Measurements from ENCODE around the gene LSM4. TPM values are rescaled to one million over a fixed set of nuclear protein-coding genes. Genes with fewer than 3 reads are reported as not detected.
A peak's percentile ranks its signal among the peaks of the same experiment; 100 is the strongest.
"Not testable (repeated sequence)": the region's sequence is repeated elsewhere in the genome, so short reads cannot be mapped to it uniquely, and the experiment has no call there.

The LSM4 gene
- 10 to 100 TPM; 16.5 to 39.0 (median 33.4) TPM for total RNA-seq
- polyA plus RNA-seq, result 10 to 100 TPM; 65.9 to 67.9 TPM

DNA sequence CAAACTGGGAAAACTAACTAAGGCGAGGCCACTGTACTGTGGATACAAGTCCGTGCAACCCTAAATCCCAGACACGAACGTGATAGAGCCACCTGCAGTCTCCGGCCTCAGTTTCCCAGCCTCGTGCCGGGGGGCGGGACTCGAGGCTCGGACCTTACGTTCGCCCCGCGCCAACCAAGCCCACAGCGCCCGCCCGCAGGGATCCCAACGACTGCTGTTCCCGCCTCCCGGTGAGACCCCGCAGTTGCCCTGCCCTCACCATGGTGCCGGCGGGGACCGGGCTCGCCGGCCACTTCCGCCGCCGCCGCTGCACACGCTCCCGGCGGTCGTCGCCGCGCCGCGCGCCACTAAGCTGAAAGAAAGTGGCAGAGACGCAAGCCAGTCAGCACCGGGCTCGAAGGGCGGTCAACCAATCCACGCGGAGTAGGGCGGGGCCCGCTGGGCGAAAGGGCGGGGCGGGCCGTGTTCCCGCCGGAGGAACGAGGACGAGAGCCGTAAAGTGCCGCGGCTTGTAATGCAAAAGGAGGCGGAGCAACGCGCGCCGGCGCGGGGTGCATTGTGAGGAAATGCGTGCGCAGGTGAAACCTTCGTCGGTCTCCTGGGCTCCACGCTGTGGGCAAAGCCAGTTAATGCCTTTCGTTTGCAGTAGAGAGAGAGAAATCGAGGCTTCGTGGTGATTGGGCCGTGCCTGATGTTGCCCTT is at the start of gene LSM4:
LSM4 (minus strand) TSS at position 318 of the 702 bp plus-strand sequence; CDS start at position 262, 56 bp downstream.
- H3K36me3 ChIP-seq, result no peaks in the 10 kb centered on the region
- DNase-seq (peak; percentile 97 to 99 (median 99)), ATAC-seq (peak; percentile 93 to 99 (median 96)), FAIRE-seq (peak; percentile 29)
- peak within 1 kb of the TSS; percentile 68 to 80 (median 77) for H3K4me3 ChIP-seq
- H3K9me3 ChIP-seq, result no peaks in the 10 kb centered on the region
- TF ChIP-seq, protein P1, sequence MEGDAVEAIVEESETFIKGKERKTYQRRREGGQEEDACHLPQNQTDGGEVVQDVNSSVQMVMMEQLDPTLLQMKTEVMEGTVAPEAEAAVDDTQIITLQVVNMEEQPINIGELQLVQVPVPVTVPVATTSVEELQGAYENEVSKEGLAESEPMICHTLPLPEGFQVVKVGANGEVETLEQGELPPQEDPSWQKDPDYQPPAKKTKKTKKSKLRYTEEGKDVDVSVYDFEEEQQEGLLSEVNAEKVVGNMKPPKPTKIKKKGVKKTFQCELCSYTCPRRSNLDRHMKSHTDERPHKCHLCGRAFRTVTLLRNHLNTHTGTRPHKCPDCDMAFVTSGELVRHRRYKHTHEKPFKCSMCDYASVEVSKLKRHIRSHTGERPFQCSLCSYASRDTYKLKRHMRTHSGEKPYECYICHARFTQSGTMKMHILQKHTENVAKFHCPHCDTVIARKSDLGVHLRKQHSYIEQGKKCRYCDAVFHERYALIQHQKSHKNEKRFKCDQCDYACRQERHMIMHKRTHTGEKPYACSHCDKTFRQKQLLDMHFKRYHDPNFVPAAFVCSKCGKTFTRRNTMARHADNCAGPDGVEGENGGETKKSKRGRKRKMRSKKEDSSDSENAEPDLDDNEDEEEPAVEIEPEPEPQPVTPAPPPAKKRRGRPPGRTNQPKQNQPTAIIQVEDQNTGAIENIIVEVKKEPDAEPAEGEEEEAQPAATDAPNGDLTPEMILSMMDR (IDR thresholded peaks at IDR 0.05), result peak in 1 of 4 donors; percentile 17
- H3K4me1 ChIP-seq, result peaks cover 7 to 43% (median 15%) of the 10 kb centered on the region in 3 donors
- intact Hi-C loops (cut with DNase I), result no loop called here
- peak within 1 kb of the TSS; percentile 80 to 93 (median 86) for H3K27ac ChIP-seq
- H3K27me3 ChIP-seq, result no peaks in the 10 kb centered on the region
- 0% methylated on average over 75 of the region's 75 CpGs for WGBS, 2 donors

DNA sequence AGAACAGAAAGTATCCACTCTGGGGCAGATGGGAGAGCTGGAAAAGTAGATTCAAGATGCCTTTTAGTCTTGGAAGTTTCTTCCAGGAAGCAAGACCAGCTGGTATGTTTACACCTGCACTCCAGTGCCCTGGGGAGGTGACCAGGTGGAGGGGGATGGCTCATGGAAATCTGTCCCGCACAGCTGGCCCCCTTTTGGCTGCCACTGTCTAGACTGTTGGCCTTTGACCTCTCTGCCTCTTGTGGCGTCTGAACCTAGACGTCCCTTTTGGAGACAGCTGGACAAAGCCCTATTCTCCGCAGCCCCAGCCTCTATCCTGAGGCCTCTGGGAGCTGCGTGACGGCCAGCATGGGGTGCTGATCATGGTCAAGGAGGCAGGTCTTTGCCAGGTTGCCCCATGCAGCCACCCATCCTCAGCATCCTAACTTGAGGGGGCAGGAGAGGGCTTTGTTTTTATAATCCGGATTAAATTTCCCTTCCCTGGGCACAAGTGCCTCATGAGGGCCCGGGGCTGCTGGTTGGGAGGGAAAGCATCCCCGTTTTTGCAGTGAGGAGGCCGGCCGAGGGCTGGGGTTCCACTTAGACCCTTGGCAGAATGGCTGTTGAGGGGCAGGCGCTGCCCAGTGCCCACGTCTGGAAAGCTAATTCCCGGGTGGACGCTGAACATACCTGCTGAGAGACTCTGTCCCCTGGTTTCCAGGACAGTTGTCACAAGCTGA is 45.8 kb upstream of the LSM4 start:
- no peak for FAIRE-seq
- 71 to 76% methylated on average over 15 of the region's 15 CpGs for WGBS, 2 donors
- H3K36me3 ChIP-seq, result no peaks in the 10 kb centered on the region
- no peak overlapping the region for H3K4me3 ChIP-seq
- intact Hi-C loops (cut with DNase I), result no loop called here
- no peaks in the 10 kb centered on the region for H3K9me3 ChIP-seq
- peak overlapping the region; percentile 28 to 85 (median 62) for H3K27ac ChIP-seq
- H3K27me3 ChIP-seq, result no peaks in the 10 kb centered on the region
- peak in 4 of 6 donors; percentile 66 to 81 (median 76) for DNase-seq
- ATAC-seq, result peak; percentile 48 to 71 (median 59)
- TF ChIP-seq, protein P1 (IDR thresholded peaks at IDR 0.05), result no peak
- H3K4me1 ChIP-seq, result peaks cover 19 to 33% (median 25%) of the 10 kb centered on the region in 3 donors

DNA sequence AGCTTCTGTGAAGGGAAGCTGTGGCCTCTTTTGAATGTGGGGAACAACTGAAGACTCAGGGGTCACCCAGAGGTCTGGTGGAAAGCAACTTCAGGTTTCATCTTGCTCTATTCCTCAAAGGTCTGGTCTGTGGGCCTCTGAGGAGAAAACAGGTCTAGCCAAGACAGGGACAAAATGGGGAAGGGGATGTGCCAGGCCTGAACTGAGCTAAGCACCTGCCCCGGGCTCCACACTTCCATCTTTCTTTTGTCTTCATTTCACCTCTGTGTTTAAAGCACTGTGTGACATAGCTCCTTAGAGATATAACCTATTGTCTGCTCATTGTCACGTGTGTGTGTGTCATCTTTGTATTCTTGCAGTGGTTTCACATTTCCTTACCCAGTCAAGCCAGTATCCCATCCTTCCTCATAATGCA is 43.2 kb upstream of the LSM4 start:
- no peak overlapping the region for H3K4me3 ChIP-seq
- no peaks in the 10 kb centered on the region for H3K36me3 ChIP-seq
- ATAC-seq, result no peak
- H3K9me3 ChIP-seq, result no peaks in the 10 kb centered on the region
- WGBS, 2 donors, result 90 to 94% methylated on average over 2 of the region's 2 CpGs
- H3K4me1 ChIP-seq, result peaks cover 19 to 35% (median 25%) of the 10 kb centered on the region in 3 donors
- H3K27me3 ChIP-seq, result no peaks in the 10 kb centered on the region
- intact Hi-C loops (cut with DNase I), result no loop called here
- H3K27ac ChIP-seq, result peak overlapping the region; percentile 83 to 93 (median 88)
- no peak for DNase-seq
- no peak for FAIRE-seq
- TF ChIP-seq, protein P1 (IDR thresholded peaks at IDR 0.05), result no peak

DNA sequence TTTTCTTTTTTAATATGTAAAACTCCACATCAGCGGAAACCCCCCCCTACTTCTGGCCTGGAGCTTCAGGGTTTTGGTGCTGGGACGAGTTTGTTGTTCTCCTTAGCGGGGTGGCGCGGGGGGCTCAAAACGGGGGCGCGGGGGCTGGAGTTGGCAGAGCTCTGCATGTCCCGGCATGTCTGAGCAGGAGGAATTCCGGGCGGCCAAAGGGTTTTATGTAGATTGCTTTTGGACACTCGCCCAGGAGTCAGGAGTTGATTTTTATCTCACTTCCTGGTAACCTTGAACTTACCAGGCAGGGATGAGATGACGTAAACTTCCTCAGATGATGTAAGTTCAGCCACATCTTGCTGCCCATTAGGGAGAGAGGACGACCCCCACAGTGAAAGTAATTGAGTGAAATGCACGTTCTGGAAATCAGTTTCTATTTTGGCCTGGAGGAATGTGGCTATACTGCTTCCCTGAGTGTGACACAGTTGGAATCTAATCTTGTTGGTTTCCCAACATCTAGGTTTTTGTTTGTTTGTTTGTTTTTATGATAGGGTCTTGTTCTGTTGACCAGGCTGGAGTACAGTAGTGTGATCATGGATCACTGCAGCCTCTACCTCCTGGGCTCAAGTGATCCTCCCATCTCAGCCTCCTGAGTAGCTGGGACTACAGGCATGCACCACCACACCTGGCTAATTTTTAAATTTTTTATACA is 42.1 kb upstream of the LSM4 start:
- WGBS, 2 donors, result 4 to 10% methylated on average over 15 of the region's 15 CpGs
- no peaks in the 10 kb centered on the region for H3K9me3 ChIP-seq
- peaks cover 19 to 35% (median 25%) of the 10 kb centered on the region in 3 donors for H3K4me1 ChIP-seq
- ATAC-seq (peak; percentile 75 to 87 (median 83)), DNase-seq (peak in 4 of 6 donors; percentile 85 to 92 (median 88)), FAIRE-seq (no peak)
- H3K27ac ChIP-seq, result peak overlapping the region; percentile 83 to 93 (median 88)
- H3K4me3 ChIP-seq, result peak overlapping the region in 1 of 4 donors; percentile 10
- no peaks in the 10 kb centered on the region for H3K36me3 ChIP-seq
- H3K27me3 ChIP-seq, result no peaks in the 10 kb centered on the region
- TF ChIP-seq, protein P1 (IDR thresholded peaks at IDR 0.05), result no peak
- intact Hi-C loops (cut with DNase I), result no loop called here

DNA sequence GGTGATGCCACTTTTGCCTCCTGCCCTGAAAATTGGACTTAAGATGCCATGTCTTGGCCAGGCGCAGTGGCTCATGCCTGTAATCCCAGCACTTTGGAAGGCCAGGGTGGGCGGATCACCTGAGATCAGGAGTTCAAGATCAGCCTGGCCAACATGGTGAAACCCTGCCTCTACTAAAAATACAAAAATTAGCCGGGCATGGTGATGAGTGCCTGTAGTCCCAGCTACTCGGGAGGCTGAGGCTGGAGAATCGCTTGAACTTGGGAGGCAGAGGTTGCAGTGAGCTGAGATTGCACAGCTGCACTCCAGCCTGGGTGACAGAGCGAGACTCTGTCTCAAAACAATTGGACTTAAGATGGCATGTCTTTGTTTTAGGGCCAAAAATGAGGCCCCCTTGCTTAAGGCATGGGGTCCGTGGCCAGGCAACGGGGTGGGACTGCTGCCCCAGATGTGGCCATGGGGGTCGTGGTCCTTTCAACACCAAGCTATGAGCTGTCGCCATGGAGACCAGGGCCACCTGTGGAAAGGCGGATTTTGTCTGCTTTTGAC is 41.5 kb upstream of the LSM4 start:
- intact Hi-C loops (cut with DNase I); H3K36me3 ChIP-seq; FAIRE-seq; H3K27me3 ChIP-seq; DNase-seq; H3K9me3 ChIP-seq: not testable (repeated sequence)
- Histone ChIP-seq H3K27ac (peak overlapping the region; percentile 83 to 93 (median 88)), H3K4me1 (peaks cover 19 to 35% (median 25%) of the 10 kb centered on the region in 3 donors), H3K4me3 (peak overlapping the region in 1 of 4 donors; percentile 10)
- ATAC-seq, result peak; percentile 9 to 40 (median 23)
- 48 to 49% methylated on average over 11 of the region's 11 CpGs for WGBS, 2 donors

Data from pancreas (tissue), 10 donors.